HepG2 (cell line): ENCODE measurements around the gene OR5H2. TPM values are rescaled to one million over a fixed set of nuclear protein-coding genes. Genes with fewer than 3 reads are reported as not detected.

Source experiments
- CEBPB ChIP-seq: IDR thresholded peaks from 2 replicates; pipeline ENCODE4 v1.6.1; 2011; ENCODE audit warnings: low read depth, low read length, improper control_type of control experiment, borderline replicate concordance
- FOSL1 ChIP-seq: sonication (generic); formaldehyde crosslinking; IDR thresholded peaks from 2 replicates; pipeline ENCODE4 v1.9.0; 2021; ENCODE audit warnings: missing genetic modification reagents, borderline replicate concordance
- FOXK1 ChIP-seq: sonication (generic); formaldehyde crosslinking; IDR thresholded peaks from 2 replicates; pipeline ENCODE4 v1.4.0; 2020; ENCODE audit warnings: low read depth, missing genetic modification reagents, borderline replicate concordance
- JDP2 ChIP-seq: sonication (generic); formaldehyde crosslinking; IDR thresholded peaks from 2 replicates; pipeline ENCODE4 v1.8.1; 2022; ENCODE audit warnings: missing genetic modification reagents, borderline replicate concordance
- KLF6 ChIP-seq: IDR thresholded peaks from 2 replicates; pipeline ENCODE4 v1.8.0; 2016; ENCODE audit warnings: missing biosample characterization, missing genetic modification reagents
- MEIS1 ChIP-seq: sonication (generic); formaldehyde crosslinking; IDR thresholded peaks from 2 replicates; pipeline ENCODE4 v1.9.0; 2021; ENCODE audit warnings: mild to moderate bottlenecking, missing genetic modification reagents, moderate library complexity, borderline replicate concordance
- MTF2 ChIP-seq: sonication (generic); formaldehyde crosslinking; IDR thresholded peaks from 2 replicates; pipeline ENCODE4 v1.5.0; 2020; ENCODE audit warnings: missing genetic modification reagents, borderline replicate concordance
- NFE2 ChIP-seq: sonication (generic); formaldehyde crosslinking; IDR thresholded peaks from 2 replicates; pipeline ENCODE4 v1.4.0; 2020; ENCODE audit warnings: missing genetic modification reagents
- SIX4 ChIP-seq: sonication (generic); formaldehyde crosslinking; IDR thresholded peaks from 2 replicates; pipeline ENCODE4 v1.4.0; 2020; ENCODE audit warnings: missing genetic modification reagents
- SMC3 ChIP-seq: IDR thresholded peaks from 2 replicates; pipeline ENCODE4 v1.6.1; 2011; ENCODE audit warnings: low read length, improper control_type of control experiment
- STAG1 ChIP-seq: sonication (generic); formaldehyde crosslinking; IDR thresholded peaks from 2 replicates; pipeline ENCODE4 v1.4.0; 2020; ENCODE audit warnings: missing genetic modification reagents
- THAP11 ChIP-seq: IDR thresholded peaks from 2 replicates; pipeline ENCODE4 v1.6.1; 2016; ENCODE audit warnings: missing biosample characterization, missing genetic modification reagents
- ZBTB42 ChIP-seq: sonication (generic); formaldehyde crosslinking; IDR thresholded peaks from 2 replicates; pipeline ENCODE4 v1.5.0; 2020; ENCODE audit warnings: mild to moderate bottlenecking, missing genetic modification reagents
- ZFP36L2 ChIP-seq: sonication (generic); formaldehyde crosslinking; IDR thresholded peaks from 2 replicates; pipeline ENCODE4 v1.4.0; 2020; ENCODE audit warnings: missing genetic modification reagents
- ZNF160 ChIP-seq: sonication (generic); formaldehyde crosslinking; IDR thresholded peaks from 2 replicates; pipeline ENCODE4 v1.8.0; 2022; ENCODE audit warnings: mild to moderate bottlenecking, inconsistent platforms, missing genetic modification reagents
- ZNF251 ChIP-seq: sonication (generic); formaldehyde crosslinking; IDR thresholded peaks from 2 replicates; pipeline ENCODE4 v1.9.0; 2021; ENCODE audit warnings: mild to moderate bottlenecking, missing genetic modification reagents
- ZNF253 ChIP-seq: sonication (generic); formaldehyde crosslinking; IDR thresholded peaks from 2 replicates; pipeline ENCODE4 v1.8.0; 2022; ENCODE audit warnings: mild to moderate bottlenecking, missing genetic modification reagents, borderline replicate concordance
- ZNF329 ChIP-seq: sonication (generic); formaldehyde crosslinking; IDR thresholded peaks from 2 replicates; pipeline ENCODE4 v1.9.0; 2021; ENCODE audit warnings: low read depth, mild to moderate bottlenecking, missing genetic modification reagents
- ZNF33B ChIP-seq: sonication (generic); formaldehyde crosslinking; IDR thresholded peaks from 2 replicates; pipeline ENCODE4 v1.5.1; 2020; ENCODE audit warnings: mild to moderate bottlenecking, missing genetic modification reagents
- ZNF549 ChIP-seq: sonication (generic); formaldehyde crosslinking; IDR thresholded peaks from 2 replicates; pipeline ENCODE4 v1.5.0; 2020; ENCODE audit warnings: missing genetic modification reagents
- ZNF569 ChIP-seq: sonication (generic); formaldehyde crosslinking; IDR thresholded peaks from 2 replicates; pipeline ENCODE4 v1.5.0; 2020; ENCODE audit warnings: mild to moderate bottlenecking, missing genetic modification reagents, moderate library complexity, borderline replicate concordance
- ZNF572 ChIP-seq: sonication (generic); formaldehyde crosslinking; IDR thresholded peaks from 2 replicates; pipeline ENCODE4 v1.5.1; 2020; ENCODE audit warnings: mild to moderate bottlenecking, missing genetic modification reagents
- polyA plus RNA-seq, 8 experiments: library from polyadenylated mRNA; depleted of rRNA in 3 of 8; stranded (reverse) in 7 of 8; unstranded in 1 of 8; fragments of >200 nt; fragmentation: Illumina TruSeq in 4 of 8; extraction: Trizol in 4 of 8; gene quantifications; 2 replicates each; pipeline versions ENCODE4 v1.2.1 to v1.2.3, GENCODE V29; 2011 to 2016; ENCODE audit warnings: low read depth in 4 of 8, missing spikeins in 1 of 8, mixed read lengths in 1 of 8; ENCODE audit not compliant: insufficient read depth in 1 of 8
- total RNA-seq, 5 experiments: library from RNA; depleted of rRNA; stranded (reverse); fragments of >200 nt; fragmentation: Illumina TruSeq; extraction: Trizol; gene quantifications; 2 replicates each; pipeline ENCODE4 v1.2.3, GENCODE V29; 2016; ENCODE audit warnings: low read depth in 1 of 5
- TF ChIP-seq, protein P1 (sequence below): sonication (generic); formaldehyde crosslinking; IDR thresholded peaks from 2 replicates; pipeline ENCODE4 v1.5.1; 2020; ENCODE audit warnings: mild to moderate bottlenecking, moderate library complexity, missing genetic modification reagents
- TF ChIP-seq, protein P2 (sequence below): sonication (generic); formaldehyde crosslinking; IDR thresholded peaks from 2 replicates; pipeline ENCODE4 v1.4.0; 2020; ENCODE audit warnings: missing genetic modification reagents
- TF ChIP-seq, protein P3 (sequence below): sonication (generic); formaldehyde crosslinking; IDR thresholded peaks from 2 replicates; pipeline ENCODE4 v1.4.0; 2020; ENCODE audit warnings: missing genetic modification reagents
- TF ChIP-seq, protein P4 (sequence below): sonication (generic); formaldehyde crosslinking; IDR thresholded peaks from 2 replicates; pipeline ENCODE4 v1.5.0; 2020; ENCODE audit warnings: mild to moderate bottlenecking, missing genetic modification reagents

OR5H2 gene
- total and polyA plus RNA-seq, 2 of the 13 experiments (the other 11 are each of a cell fraction or from before 2014, with no cell fraction given): not detected

DNA sequence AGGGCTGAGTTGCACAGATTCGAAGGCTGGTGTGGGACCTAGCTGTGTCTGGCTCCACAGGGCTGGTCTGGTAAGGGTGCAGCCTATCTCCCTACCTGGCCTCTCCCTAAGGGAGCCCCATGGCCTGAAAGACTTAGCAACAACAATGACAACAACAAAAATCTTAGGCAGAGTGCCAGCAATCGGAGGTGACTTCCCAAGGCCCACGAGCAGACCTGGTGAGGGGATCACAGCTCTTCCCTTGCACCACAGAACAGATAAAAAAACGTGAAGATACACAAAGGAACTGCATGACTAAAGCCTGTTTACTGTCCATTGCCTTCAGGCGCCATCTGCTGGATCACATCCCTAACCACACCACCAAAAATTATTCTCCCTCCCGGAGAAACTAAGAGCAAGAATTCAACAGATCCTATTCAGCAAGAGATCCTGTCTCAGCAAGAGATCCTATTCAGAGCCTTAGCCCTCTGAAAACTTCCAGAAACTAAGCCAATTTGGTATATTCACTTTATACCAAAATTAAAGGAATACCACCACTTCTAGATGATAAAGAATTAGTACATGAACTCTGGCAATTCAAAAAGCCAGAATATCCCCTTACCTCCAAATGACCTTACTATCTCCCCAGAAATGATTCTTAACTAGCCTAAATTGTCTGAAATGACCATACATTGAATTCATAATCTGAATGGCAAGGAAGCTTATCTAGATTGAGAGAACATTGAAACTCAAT, 47.3 kb downstream of the OR5H2 start (continued):
- TF ChIP-seq, protein P1, sequence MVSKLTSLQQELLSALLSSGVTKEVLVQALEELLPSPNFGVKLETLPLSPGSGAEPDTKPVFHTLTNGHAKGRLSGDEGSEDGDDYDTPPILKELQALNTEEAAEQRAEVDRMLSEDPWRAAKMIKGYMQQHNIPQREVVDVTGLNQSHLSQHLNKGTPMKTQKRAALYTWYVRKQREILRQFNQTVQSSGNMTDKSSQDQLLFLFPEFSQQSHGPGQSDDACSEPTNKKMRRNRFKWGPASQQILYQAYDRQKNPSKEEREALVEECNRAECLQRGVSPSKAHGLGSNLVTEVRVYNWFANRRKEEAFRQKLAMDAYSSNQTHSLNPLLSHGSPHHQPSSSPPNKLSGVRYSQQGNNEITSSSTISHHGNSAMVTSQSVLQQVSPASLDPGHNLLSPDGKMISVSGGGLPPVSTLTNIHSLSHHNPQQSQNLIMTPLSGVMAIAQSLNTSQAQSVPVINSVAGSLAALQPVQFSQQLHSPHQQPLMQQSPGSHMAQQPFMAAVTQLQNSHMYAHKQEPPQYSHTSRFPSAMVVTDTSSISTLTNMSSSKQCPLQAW (CRISPR knock-in tag): no peak
- TF ChIP-seq ZNF572 (CRISPR knock-in tag) (no peak), SMC3 (peak; percentile 93), ZNF160 (CRISPR knock-in tag) (no peak), MEIS1 (CRISPR knock-in tag) (no peak), NFE2 (no peak), FOXK1 (CRISPR knock-in tag) (peak; percentile 64; the same call in 1 of the 2 replicates), ZFP36L2 (CRISPR knock-in tag) (no peak), ZBTB42 (CRISPR knock-in tag) (no peak), JDP2 (CRISPR knock-in tag) (no peak), ZNF33B (CRISPR knock-in tag) (no peak), ZNF569 (CRISPR knock-in tag) (no peak), ZNF549 (CRISPR knock-in tag) (no peak), CEBPB (no peak), MTF2 (CRISPR knock-in tag) (no peak), FOSL1 (CRISPR knock-in tag) (no peak), THAP11 (CRISPR knock-in tag) (no peak), STAG1 (CRISPR knock-in tag) (peak; percentile 86), KLF6 (CRISPR knock-in tag) (no peak), SIX4 (no peak), ZNF251 (CRISPR knock-in tag) (no peak), ZNF329 (CRISPR knock-in tag) (no peak), ZNF253 (CRISPR knock-in tag) (no peak)
- TF ChIP-seq, protein P2, sequence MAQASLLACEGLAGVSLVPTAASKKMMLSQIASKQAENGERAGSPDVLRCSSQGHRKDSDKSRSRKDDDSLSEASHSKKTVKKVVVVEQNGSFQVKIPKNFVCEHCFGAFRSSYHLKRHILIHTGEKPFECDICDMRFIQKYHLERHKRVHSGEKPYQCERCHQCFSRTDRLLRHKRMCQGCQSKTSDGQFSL (CRISPR knock-in tag): no peak
- TF ChIP-seq, protein P3, sequence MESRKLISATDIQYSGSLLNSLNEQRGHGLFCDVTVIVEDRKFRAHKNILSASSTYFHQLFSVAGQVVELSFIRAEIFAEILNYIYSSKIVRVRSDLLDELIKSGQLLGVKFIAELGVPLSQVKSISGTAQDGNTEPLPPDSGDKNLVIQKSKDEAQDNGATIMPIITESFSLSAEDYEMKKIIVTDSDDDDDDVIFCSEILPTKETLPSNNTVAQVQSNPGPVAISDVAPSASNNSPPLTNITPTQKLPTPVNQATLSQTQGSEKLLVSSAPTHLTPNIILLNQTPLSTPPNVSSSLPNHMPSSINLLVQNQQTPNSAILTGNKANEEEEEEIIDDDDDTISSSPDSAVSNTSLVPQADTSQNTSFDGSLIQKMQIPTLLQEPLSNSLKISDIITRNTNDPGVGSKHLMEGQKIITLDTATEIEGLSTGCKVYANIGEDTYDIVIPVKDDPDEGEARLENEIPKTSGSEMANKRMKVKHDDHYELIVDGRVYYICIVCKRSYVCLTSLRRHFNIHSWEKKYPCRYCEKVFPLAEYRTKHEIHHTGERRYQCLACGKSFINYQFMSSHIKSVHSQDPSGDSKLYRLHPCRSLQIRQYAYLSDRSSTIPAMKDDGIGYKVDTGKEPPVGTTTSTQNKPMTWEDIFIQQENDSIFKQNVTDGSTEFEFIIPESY: no peak
- TF ChIP-seq, protein P4, sequence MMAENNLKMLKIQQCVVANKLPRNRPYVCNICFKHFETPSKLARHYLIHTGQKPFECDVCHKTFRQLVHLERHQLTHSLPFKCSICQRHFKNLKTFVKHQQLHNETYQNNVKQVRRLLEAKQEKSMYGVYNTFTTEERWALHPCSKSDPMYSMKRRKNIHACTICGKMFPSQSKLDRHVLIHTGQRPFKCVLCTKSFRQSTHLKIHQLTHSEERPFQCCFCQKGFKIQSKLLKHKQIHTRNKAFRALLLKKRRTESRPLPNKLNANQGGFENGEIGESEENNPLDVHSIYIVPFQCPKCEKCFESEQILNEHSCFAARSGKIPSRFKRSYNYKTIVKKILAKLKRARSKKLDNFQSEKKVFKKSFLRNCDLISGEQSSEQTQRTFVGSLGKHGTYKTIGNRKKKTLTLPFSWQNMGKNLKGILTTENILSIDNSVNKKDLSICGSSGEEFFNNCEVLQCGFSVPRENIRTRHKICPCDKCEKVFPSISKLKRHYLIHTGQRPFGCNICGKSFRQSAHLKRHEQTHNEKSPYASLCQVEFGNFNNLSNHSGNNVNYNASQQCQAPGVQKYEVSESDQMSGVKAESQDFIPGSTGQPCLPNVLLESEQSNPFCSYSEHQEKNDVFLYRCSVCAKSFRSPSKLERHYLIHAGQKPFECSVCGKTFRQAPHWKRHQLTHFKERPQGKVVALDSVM (CRISPR knock-in tag): no peak
